K562 (cell line): ENCODE data around the gene MEF2B. TPM values are rescaled to one million over a fixed set of nuclear protein-coding genes. Genes with fewer than 3 reads are reported as not detected.

ENCODE experiments used
- CC2D1A ChIP-seq: fragments of 450-650 bp; IDR thresholded peaks from 2 replicates; pipeline ENCODE4 v1.6.1; 2017; ENCODE audit warnings: mild to moderate bottlenecking
- CREM ChIP-seq: IDR thresholded peaks from 2 replicates; pipeline ENCODE4 v1.6.1; 2014; ENCODE audit warnings: antibody characterized with exemption, low read depth
- CTCFL ChIP-seq: IDR thresholded peaks from 2 replicates; pipeline ENCODE4 v1.6.1; 2011; ENCODE audit warnings: borderline replicate concordance, low read depth, mild to moderate bottlenecking, moderate library complexity, low read length; ENCODE audit not compliant: insufficient read depth, poor library complexity, severe bottlenecking
- ETV1 ChIP-seq: fragments of 450-650 bp; conservative IDR thresholded peaks from 2 replicates; pipeline ENCODE4 v1.6.1; 2016; ENCODE audit warnings: missing genetic modification characterization, control low read depth, low read depth, missing compliant biosample characterization
- FOS ChIP-seq: IDR thresholded peaks from 3 replicates; pipeline ENCODE4 v1.6.1; 2011; ENCODE audit not compliant: insufficient read length; ENCODE audit errors: extremely low read depth
- GABPA ChIP-seq: fragments of 200-800 bp; sonication (Bioruptor generic); conservative IDR thresholded peaks from 2 replicates; pipeline ENCODE4 v1.6.1; 2016; ENCODE audit warnings: low read depth, missing genetic modification characterization, missing compliant biosample characterization
- LCOR ChIP-seq: sonication (generic); formaldehyde crosslinking; IDR thresholded peaks from 2 replicates; pipeline ENCODE4 v1.8.0; 2022; ENCODE audit warnings: mild to moderate bottlenecking, missing genetic modification reagents
- REST ChIP-seq, 2 experiments: fragments of 450-650 bp; formaldehyde crosslinking in 1 of 2; IDR thresholded peaks; 2 replicates each; pipeline versions ENCODE4 v1.4.0 to v1.6.1; 2014 to 2020; ENCODE audit warnings: mild to moderate bottlenecking in 2 of 2, borderline replicate concordance in 1 of 2, low read depth in 1 of 2
- TFAP4 ChIP-seq: sonication (generic); formaldehyde crosslinking; IDR thresholded peaks from 2 replicates; pipeline ENCODE4 v1.8.0; 2022; ENCODE audit warnings: missing genetic modification reagents, mild to moderate bottlenecking, moderate library complexity, borderline replicate concordance
- YY1 ChIP-seq, 3 experiments: IDR thresholded peaks; 2 replicates each; pipeline ENCODE4 v1.6.1; 2011; ENCODE audit warnings: low read length in 2 of 3, mild to moderate bottlenecking in 2 of 3, moderate library complexity in 2 of 3, borderline replicate concordance in 1 of 3, control low read depth in 1 of 3, low read depth in 1 of 3; ENCODE audit not compliant: insufficient read depth in 3 of 3, insufficient replicate concordance in 2 of 3, control insufficient read depth in 1 of 3, insufficient read length in 1 of 3; ENCODE audit errors: extremely low read depth in 1 of 3
- ZBTB26 ChIP-seq: fragments of 450-650 bp; formaldehyde crosslinking; IDR thresholded peaks from 2 replicates; pipeline ENCODE4 v1.4.0; 2022; ENCODE audit warnings: missing genetic modification characterization
- ZNF780A ChIP-seq: fragments of 250-450 bp; sonication (Bioruptor Pico); IDR thresholded peaks from 2 replicates; pipeline ENCODE4 v1.5.0; 2021; ENCODE audit warnings: mild to moderate bottlenecking
- polyA plus RNA-seq, 8 experiments: library from polyadenylated mRNA; depleted of rRNA in 4 of 8; stranded (reverse) in 5 of 8; unstranded in 3 of 8; fragments of >200 nt; fragmentation: Nextera tagmentation in 2 of 8; fragmentation: Illumina TruSeq in 1 of 8; extraction: Ambion mirVana in 2 of 8; extraction: Trizol in 1 of 8; gene quantifications; 2 replicates each; pipeline versions ENCODE4 v1.2.1 to v1.2.3, GENCODE V29; 2011 to 2014; ENCODE audit warnings: inconsistent platforms in 1 of 8, missing spikeins in 1 of 8
- total RNA-seq, 7 experiments: library from RNA; depleted of rRNA in 6 of 7; stranded (reverse); fragments of >200 nt in 6 of 7; fragmentation: Illumina TruSeq in 2 of 7; extraction: Trizol in 2 of 7; gene quantifications; 2 replicates each; pipeline versions ENCODE4 v1.2.1 to v1.2.3, GENCODE V29; 2011 to 2021; ENCODE audit warnings: low replicate concordance in 1 of 7

Gene MEF2B
- total and polyA plus RNA-seq, 9 of the 15 experiments (the other 6 are each of a cell fraction or from before 2014, with no cell fraction given): 0.14 to 1.9 (median 0.71) TPM; not detected in 3

- peak; percentile 82 for TF ChIP-seq REST (IDR thresholded peaks at IDR 0.05; ENCODE audit: borderline replicate concordance)
- no peak for TF ChIP-seq REST (CRISPR knock-in tag; IDR thresholded peaks at IDR 0.05; ENCODE audit: low read depth)
- peak; percentile 59; the same call in 1 of the 2 replicates for TF ChIP-seq TFAP4
- TF ChIP-seq CC2D1A: peak; percentile 52; the same call in 1 of the 2 replicates
- peak; percentile 98 for TF ChIP-seq ETV1 (tag)
- no peak for TF ChIP-seq ZNF780A (CRISPR knock-in tag)
- no peak for TF ChIP-seq FOS
- 0 out of 2 replicates have a peak, but pooled peaks have one; percentile 21 for TF ChIP-seq LCOR
- TF ChIP-seq CREM: peak; percentile 34; the same call in 1 of the 2 replicates
- TF ChIP-seq ZBTB26 (CRISPR knock-in tag): no peak
- TF ChIP-seq GABPA: peak; percentile 54
- peak in 1 of 3 experiments; percentile 35 for TF ChIP-seq YY1 (IDR thresholded peaks at IDR 0.05; ENCODE audit: borderline replicate concordance in 1 of 3, control insufficient read depth in 1 of 3, extremely low read depth in 1 of 3, insufficient read depth in 3 of 3, insufficient read length in 1 of 3, insufficient replicate concordance in 2 of 3, low read depth in 1 of 3, low read length in 2 of 3)
- TF ChIP-seq CTCFL: peak; percentile 48
Observed at GRCh38 chr19:19145684-19146608, 24.1 kb downstream of the MEF2B start (continued).
